Activated CD8-positive, alpha-beta memory T cell treated with anti-CD3 and anti-CD28 coated beads, Interleukin-2, amount 10 ng/mL, durations not matched to agents 7 days and 5 days (primary cell): ENCODE data around the gene ITPR1. TPM values are rescaled to one million over a fixed set of nuclear protein-coding genes. Genes with fewer than 3 reads are reported as not detected.
A peak's percentile ranks its signal among the peaks of the same experiment; 100 is the strongest.

ENCODE experiments used
- ATAC-seq: fragments of 150-1000 bp; cut with Tn5 transposase; one replicate; pipeline ENCODE4 v1.10.0; 2021; ENCODE audit warnings: moderate library complexity
- CTCF ChIA-PET: fragments of 350-600 bp; sonication (Branson Sonifier 250); formaldehyde crosslinking; loops from one replicate; lab custom pipeline; 2021; ENCODE audit warnings: antibody characterized with exemption; lab: Charles Lee
- DNase-seq: peaks from one replicate; pipeline ENCODE4 v3.0.0-alpha.2; 2020
- H3K27ac Mint-ChIP-seq: one replicate; pipeline ENCODE4 v1.8.0; 2021; ENCODE audit warnings: mild to moderate bottlenecking, mixed read lengths
- H3K27me3 Mint-ChIP-seq: one replicate; pipeline ENCODE4 v1.8.0; 2021; ENCODE audit warnings: mixed read lengths
- H3K36me3 Mint-ChIP-seq: one replicate; pipeline ENCODE4 v1.8.0; 2021; ENCODE audit warnings: mild to moderate bottlenecking, mixed read lengths
- H3K4me1 Mint-ChIP-seq: one replicate; pipeline ENCODE4 v1.8.0; 2021; ENCODE audit warnings: mixed read lengths
- H3K4me3 Mint-ChIP-seq: one replicate; pipeline ENCODE4 v1.8.0; 2021; ENCODE audit warnings: mild to moderate bottlenecking, moderate library complexity, mixed read lengths
- H3K9me3 Mint-ChIP-seq: one replicate; pipeline ENCODE4 v1.8.0; 2022; ENCODE audit warnings: low read depth, mixed read lengths
- total RNA-seq, 2 experiments: library from RNA; stranded (reverse); gene quantifications; one replicate each; pipeline ENCODE4 v1.2.3, GENCODE V29; 2021

ITPR1 gene
- total RNA-seq, 2 experiments from 2014 or later, result 109 to 116 TPM

- H3K27me3 Mint-ChIP-seq, result no peaks in the 10 kb centered on the region
- ATAC-seq (no peak), DNase-seq (no peak)
- H3K4me1 Mint-ChIP-seq, result peaks cover 10% of the 10 kb centered on the region
- no peaks in the 10 kb centered on the region for H3K9me3 Mint-ChIP-seq
- no peak overlapping the region for H3K4me3 Mint-ChIP-seq
- CTCF ChIA-PET, result interaction anchor here (1.2 kb wide), 1 partner anchor 16 kb away, joined by 3 read pairs; no protein-coding TSS in a partner anchor
- peaks cover 69% of the 10 kb centered on the region for H3K36me3 Mint-ChIP-seq
- no peak overlapping the region for H3K27ac Mint-ChIP-seq
These were observed 194.4 kb downstream of the ITPR1 start for GRCh38 chr3:4687596-4687995.

GRCh38 chr3:4688411-4688810 is 195.3 kb downstream of the ITPR1 start:
- Mint-ChIP-seq H3K27me3 (no peaks in the 10 kb centered on the region), H3K27ac (no peak overlapping the region), H3K4me3 (no peak overlapping the region), H3K36me3 (peaks cover 68% of the 10 kb centered on the region), H3K9me3 (no peaks in the 10 kb centered on the region), H3K4me1 (peaks cover 10% of the 10 kb centered on the region)
- CTCF ChIA-PET, result no interaction called here
- no peak for DNase-seq
- no peak for ATAC-seq

- no peak for DNase-seq
- no peaks in the 10 kb centered on the region for H3K9me3 Mint-ChIP-seq
- H3K36me3 Mint-ChIP-seq, result peaks cover 67% of the 10 kb centered on the region
- no peaks in the 10 kb centered on the region for H3K27me3 Mint-ChIP-seq
- ATAC-seq, result no peak
- H3K4me3 Mint-ChIP-seq, result no peak overlapping the region
- no peak overlapping the region for H3K27ac Mint-ChIP-seq
- H3K4me1 Mint-ChIP-seq, result peaks cover 4% of the 10 kb centered on the region
- CTCF ChIA-PET, result no interaction called here
These were observed 195.9 kb downstream of the ITPR1 start for GRCh38 chr3:4689021-4689420.

GRCh38 chr3:4690277-4690676 is 197.1 kb downstream of the ITPR1 start:
- H3K27ac Mint-ChIP-seq, result no peak overlapping the region
- ATAC-seq, result no peak
- peaks cover 62% of the 10 kb centered on the region for H3K36me3 Mint-ChIP-seq
- CTCF ChIA-PET, result interaction anchor here (1.5 kb wide), 1 partner anchor 12 kb away, joined by 4 read pairs; no protein-coding TSS in a partner anchor
- peaks cover 4% of the 10 kb centered on the region for H3K4me1 Mint-ChIP-seq
- H3K27me3 Mint-ChIP-seq, result no peaks in the 10 kb centered on the region
- DNase-seq, result no peak
- H3K9me3 Mint-ChIP-seq, result no peaks in the 10 kb centered on the region
- no peak overlapping the region for H3K4me3 Mint-ChIP-seq

GRCh38 chr3:4693620-4694019 is 200.5 kb downstream of the ITPR1 start:
- ATAC-seq (no peak), DNase-seq (no peak)
- Mint-ChIP-seq H3K27me3 (no peaks in the 10 kb centered on the region), H3K9me3 (no peaks in the 10 kb centered on the region), H3K4me1 (peaks cover 7% of the 10 kb centered on the region), H3K27ac (no peak overlapping the region), H3K4me3 (no peak overlapping the region), H3K36me3 (peaks cover 44% of the 10 kb centered on the region)
- CTCF ChIA-PET, result no interaction called here

- no peaks in the 10 kb centered on the region for H3K27me3 Mint-ChIP-seq
- peaks cover 44% of the 10 kb centered on the region for H3K36me3 Mint-ChIP-seq
- ATAC-seq, result no peak
- H3K4me3 Mint-ChIP-seq, result no peak overlapping the region
- DNase-seq, result no peak
- CTCF ChIA-PET, result interaction anchor here (0.8 kb wide), 1 partner anchor 27 kb away, joined by 3 read pairs; no protein-coding TSS in a partner anchor
- H3K27ac Mint-ChIP-seq, result no peak overlapping the region
- no peaks in the 10 kb centered on the region for H3K9me3 Mint-ChIP-seq
- peaks cover 8% of the 10 kb centered on the region for H3K4me1 Mint-ChIP-seq
These were observed 202.7 kb downstream of the ITPR1 start for GRCh38 chr3:4695846-4696245.

- peaks cover 45% of the 10 kb centered on the region for H3K36me3 Mint-ChIP-seq
- H3K4me1 Mint-ChIP-seq, result peaks cover 8% of the 10 kb centered on the region
- ATAC-seq (no peak), DNase-seq (no peak)
- CTCF ChIA-PET, result no interaction called here
- no peak overlapping the region for H3K4me3 Mint-ChIP-seq
- H3K27me3 Mint-ChIP-seq, result no peaks in the 10 kb centered on the region
- no peaks in the 10 kb centered on the region for H3K9me3 Mint-ChIP-seq
- no peak overlapping the region for H3K27ac Mint-ChIP-seq
These were observed 203.1 kb downstream of the ITPR1 start for GRCh38 chr3:4696266-4696665.

- CTCF ChIA-PET, result no interaction called here
- DNase-seq, result no peak
- ATAC-seq, result no peak
- H3K27me3 Mint-ChIP-seq, result no peaks in the 10 kb centered on the region
- no peak overlapping the region for H3K4me3 Mint-ChIP-seq
- peaks cover 57% of the 10 kb centered on the region for H3K36me3 Mint-ChIP-seq
- H3K27ac Mint-ChIP-seq, result no peak overlapping the region
- H3K4me1 Mint-ChIP-seq, result peaks cover 20% of the 10 kb centered on the region
- H3K9me3 Mint-ChIP-seq, result no peaks in the 10 kb centered on the region
These were observed 205.1 kb downstream of the ITPR1 start for GRCh38 chr3:4698125-4698821.

GRCh38 chr3:4703054-4703480 is 209.9 kb downstream of the ITPR1 start:
- Mint-ChIP-seq H3K27ac (peak overlapping the region; percentile 30), H3K4me3 (no peak overlapping the region), H3K27me3 (no peaks in the 10 kb centered on the region), H3K36me3 (peaks cover 81% of the 10 kb centered on the region), H3K4me1 (peaks cover 44% of the 10 kb centered on the region), H3K9me3 (no peaks in the 10 kb centered on the region)
- CTCF ChIA-PET, result interaction anchor here (0.7 kb wide), 1 partner anchor 9 kb away, joined by 3 read pairs; no protein-coding TSS in a partner anchor
- ATAC-seq (no peak), DNase-seq (no peak)

- no peak overlapping the region for H3K27ac Mint-ChIP-seq
- H3K4me3 Mint-ChIP-seq, result no peak overlapping the region
- CTCF ChIA-PET, result interaction anchor here (0.6 kb wide), 1 partner anchor 322 kb away, joined by 3 read pairs; no protein-coding TSS in a partner anchor
- H3K36me3 Mint-ChIP-seq, result peaks cover 88% of the 10 kb centered on the region
- DNase-seq (no peak), ATAC-seq (peak; percentile 16)
- no peaks in the 10 kb centered on the region for H3K9me3 Mint-ChIP-seq
- peaks cover 56% of the 10 kb centered on the region for H3K4me1 Mint-ChIP-seq
- no peaks in the 10 kb centered on the region for H3K27me3 Mint-ChIP-seq
These were observed 211.4 kb downstream of the ITPR1 start for GRCh38 chr3:4704552-4704951.

- Mint-ChIP-seq H3K4me1 (peaks cover 64% of the 10 kb centered on the region), H3K36me3 (peaks cover 73% of the 10 kb centered on the region), H3K27me3 (no peaks in the 10 kb centered on the region), H3K27ac (no peak overlapping the region), H3K4me3 (no peak overlapping the region), H3K9me3 (no peaks in the 10 kb centered on the region)
- DNase-seq, result no peak
- CTCF ChIA-PET, result interaction anchor here (1.1 to 1.8 kb wide), 2 partner anchors 13 to 345 kb away, joined by 3 to 4 read pairs; no protein-coding TSS in a partner anchor
- ATAC-seq, result no peak
These were observed 214.2 kb downstream of the ITPR1 start for GRCh38 chr3:4707324-4707723.

GRCh38 chr3:4708230-4708629 is 215.1 kb downstream of the ITPR1 start:
- DNase-seq, result no peak
- ATAC-seq, result no peak
- Mint-ChIP-seq H3K27me3 (no peaks in the 10 kb centered on the region), H3K4me1 (peaks cover 56% of the 10 kb centered on the region), H3K9me3 (no peaks in the 10 kb centered on the region), H3K36me3 (peaks cover 67% of the 10 kb centered on the region), H3K4me3 (no peak overlapping the region), H3K27ac (no peak overlapping the region)
- CTCF ChIA-PET, result interaction anchor here (1.0 to 1.8 kb wide), 2 partner anchors 42 to 344 kb away, joined by 3 to 4 read pairs; no protein-coding TSS in a partner anchor

- ATAC-seq (no peak), DNase-seq (no peak)
- Mint-ChIP-seq H3K27me3 (no peaks in the 10 kb centered on the region), H3K36me3 (peaks cover 69% of the 10 kb centered on the region), H3K27ac (no peak overlapping the region), H3K4me3 (no peak overlapping the region), H3K4me1 (peaks cover 47% of the 10 kb centered on the region), H3K9me3 (no peaks in the 10 kb centered on the region)
- CTCF ChIA-PET, result interaction anchor here (0.8 to 10.6 kb wide), 9 partner anchors 8 to 358 kb away, joined by 3 to 190 read pairs (median 5); no protein-coding TSS in a partner anchor
These were observed 216.2 kb downstream of the ITPR1 start for GRCh38 chr3:4709341-4709740.

- peaks cover 40% of the 10 kb centered on the region for H3K4me1 Mint-ChIP-seq
- H3K27ac Mint-ChIP-seq, result no peak overlapping the region
- ATAC-seq, result no peak
These were observed 217.0 kb downstream of the ITPR1 start for GRCh38 chr3:4710191-4710590.

More at GRCh38 chr3:4710191-4710590, 217.0 kb downstream of the ITPR1 start:
- no peaks in the 10 kb centered on the region for H3K27me3 Mint-ChIP-seq
- CTCF ChIA-PET, result interaction anchor here (1.4 to 10.6 kb wide), 8 partner anchors 9 to 359 kb away, joined by 3 to 190 read pairs (median 6); no protein-coding TSS in a partner anchor
- H3K4me3 Mint-ChIP-seq, result no peak overlapping the region
- peaks cover 71% of the 10 kb centered on the region for H3K36me3 Mint-ChIP-seq
- H3K9me3 Mint-ChIP-seq, result no peaks in the 10 kb centered on the region
- no peak for DNase-seq
